GM18519 (cell line): Measurements from ENCODE around the gene CEPT1.
"Not testable (repeated sequence)": the region's sequence is repeated elsewhere in the genome, so short reads cannot be mapped to it uniquely, and the experiment has no call there.

ENCODE experiments used
- ATAC-seq: cut with Tn5 transposase; IDR thresholded peaks from one replicate; pipeline ENCODE4 v1.9.1; 2021; ENCODE audit warnings: mild to moderate bottlenecking, moderate library complexity; ENCODE audit not compliant: unreplicated experiment, low FRiP score

CEPT1 gene

DNA sequence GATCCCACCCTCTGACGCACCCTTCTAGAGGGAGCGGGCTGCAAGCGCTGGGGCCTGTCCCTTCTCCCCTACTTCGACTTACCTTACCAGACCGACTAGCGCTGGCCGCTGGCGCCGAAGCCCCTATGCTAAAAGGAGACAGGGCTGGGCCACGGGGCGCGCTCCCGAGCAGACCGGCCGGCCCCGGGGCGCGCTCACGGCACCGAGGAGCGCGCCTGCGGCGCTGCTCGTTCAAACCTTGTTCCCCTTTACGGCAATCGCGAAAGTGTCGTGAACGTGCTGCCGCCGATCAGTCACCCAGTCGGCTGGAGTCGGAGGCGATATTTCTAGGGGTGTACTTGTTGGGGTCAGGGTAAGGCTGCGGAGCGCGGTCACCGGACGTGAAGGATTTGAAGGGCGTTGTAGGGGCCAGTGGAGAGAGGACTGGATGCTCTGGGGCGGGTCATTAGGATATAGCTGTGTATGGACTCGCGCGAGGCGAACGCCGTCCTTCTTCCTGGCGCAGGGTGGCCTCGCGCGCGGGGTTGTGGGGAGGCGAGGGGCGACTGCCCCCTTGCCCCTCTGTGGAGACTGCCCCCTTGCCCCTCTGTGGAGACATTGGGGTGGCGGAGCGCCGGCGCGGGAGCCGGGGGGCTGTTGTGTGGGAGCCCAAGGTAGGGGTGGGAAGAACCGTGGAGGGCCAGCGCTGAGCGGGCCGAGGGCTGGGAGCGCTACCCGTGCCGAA, at the start of gene CEPT1, which contains the start of gene DRAM2:
CEPT1 (plus strand) TSS at position 268 of the 724 bp plus-strand sequence. CDS start 7,492 bp downstream, outside the sequence.
DRAM2 (minus strand) TSS at position 138 of the 724 bp plus-strand sequence. CDS start 8,539 bp downstream, outside the sequence.
- ATAC-seq = peak; percentile 46

GRCh38 chr1:111095421-111095820, 44.6 kb upstream of the CEPT1 start:
- not testable (repeated sequence) for ATAC-seq

GRCh38 chr1:111097356-111098099, 42.5 kb upstream of the CEPT1 start:
- no peak for ATAC-seq

DNA sequence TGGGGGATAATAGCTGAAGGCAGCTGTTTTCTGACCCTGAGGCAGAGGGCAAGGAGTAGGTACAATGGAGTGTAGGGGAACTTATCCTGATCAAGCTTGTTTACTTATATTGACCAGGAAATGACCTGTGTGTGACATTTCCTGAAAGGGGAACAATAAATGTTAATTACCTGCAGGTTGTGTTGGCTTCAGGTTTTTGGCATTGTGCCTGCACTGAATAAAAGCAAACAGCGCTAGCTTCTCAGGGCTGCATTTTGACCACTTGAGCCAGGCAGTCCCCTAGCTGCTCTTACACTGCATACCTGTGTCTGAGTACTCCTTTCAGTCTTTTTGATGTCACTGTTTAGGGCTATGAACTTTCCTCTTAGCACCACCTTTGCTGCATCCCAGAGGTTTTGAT, 40.7 kb upstream of the CEPT1 start:
- no peak for ATAC-seq

GRCh38 chr1:111101854-111102642, 38.0 kb upstream of the CEPT1 start:
- no peak for ATAC-seq

DNA sequence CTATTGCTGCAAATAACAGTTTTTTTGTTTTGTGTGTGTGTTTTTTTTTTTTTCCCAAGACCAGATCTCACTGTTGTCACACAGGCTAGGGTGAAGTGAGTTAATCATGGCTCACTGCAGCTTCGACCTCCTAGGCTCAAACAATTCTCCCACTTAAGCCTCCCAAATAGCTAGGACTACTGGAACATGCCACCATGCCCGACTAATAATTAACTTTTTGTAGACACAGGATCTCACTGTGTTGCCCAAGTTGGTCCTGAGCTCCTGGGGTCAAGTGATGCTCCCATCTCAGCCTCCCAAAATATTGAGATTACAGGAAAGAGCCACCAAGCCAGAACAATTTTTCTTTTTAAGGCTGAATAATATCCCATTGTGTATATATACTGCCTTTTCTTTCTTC, 35.0 kb upstream of the CEPT1 start:
- ATAC-seq = no peak

DNA sequence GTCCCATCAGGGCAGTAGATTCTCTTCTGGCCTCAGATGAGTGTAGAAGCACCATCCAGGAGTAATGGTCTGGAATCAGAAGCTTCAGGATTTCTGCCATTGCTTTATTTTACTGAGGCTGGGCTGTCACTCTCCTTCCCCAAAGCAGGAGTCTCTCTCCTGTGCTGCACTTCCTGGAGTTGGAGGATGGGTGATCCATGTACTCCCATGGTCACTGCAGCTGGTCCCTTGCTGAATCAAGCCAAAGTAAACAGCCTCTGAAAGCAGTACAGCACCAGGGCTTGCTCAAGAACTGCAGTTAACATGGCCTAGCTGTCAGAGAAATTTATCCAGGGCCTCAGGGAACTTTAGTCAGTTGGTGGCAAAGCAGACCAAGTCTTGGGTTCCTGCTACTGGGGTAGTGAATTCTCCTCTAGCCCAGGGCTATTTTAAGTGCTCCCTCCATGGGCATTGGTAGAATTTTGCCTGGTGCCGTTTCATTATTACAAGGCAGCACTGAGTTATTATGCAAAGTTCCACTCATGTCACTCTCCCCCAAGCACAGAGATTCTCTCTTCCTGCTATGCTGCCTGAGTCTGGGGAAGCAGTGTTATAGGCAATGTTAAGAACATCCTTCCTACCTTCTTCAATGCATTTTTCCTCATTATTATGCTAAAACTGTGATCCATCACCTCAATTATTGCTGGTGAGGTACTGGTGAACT, 29.7 kb upstream of the CEPT1 start:
- ATAC-seq = no peak

DNA sequence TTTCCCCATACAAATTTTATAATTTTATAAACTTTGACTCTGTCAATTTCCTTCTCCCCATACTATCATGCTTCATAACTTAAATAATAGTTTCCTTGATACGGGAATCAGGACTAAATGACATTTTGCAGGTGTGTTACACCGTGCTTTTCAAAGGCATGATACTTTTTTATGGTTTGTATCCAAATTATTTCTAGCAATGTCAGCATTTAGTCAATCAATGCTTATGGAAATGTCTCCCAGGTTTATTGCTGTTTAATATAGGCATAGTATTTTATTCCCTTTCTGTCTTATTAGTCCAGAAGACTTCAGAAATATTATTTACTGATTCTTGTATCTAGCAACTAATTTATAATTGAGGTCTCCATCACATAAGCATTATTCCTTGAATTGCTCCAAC, 23.5 kb upstream of the CEPT1 start:
- no peak for ATAC-seq

- ATAC-seq = no peak
Observed at GRCh38 chr1:111126354-111126753, 13.7 kb upstream of the CEPT1 start.

DNA sequence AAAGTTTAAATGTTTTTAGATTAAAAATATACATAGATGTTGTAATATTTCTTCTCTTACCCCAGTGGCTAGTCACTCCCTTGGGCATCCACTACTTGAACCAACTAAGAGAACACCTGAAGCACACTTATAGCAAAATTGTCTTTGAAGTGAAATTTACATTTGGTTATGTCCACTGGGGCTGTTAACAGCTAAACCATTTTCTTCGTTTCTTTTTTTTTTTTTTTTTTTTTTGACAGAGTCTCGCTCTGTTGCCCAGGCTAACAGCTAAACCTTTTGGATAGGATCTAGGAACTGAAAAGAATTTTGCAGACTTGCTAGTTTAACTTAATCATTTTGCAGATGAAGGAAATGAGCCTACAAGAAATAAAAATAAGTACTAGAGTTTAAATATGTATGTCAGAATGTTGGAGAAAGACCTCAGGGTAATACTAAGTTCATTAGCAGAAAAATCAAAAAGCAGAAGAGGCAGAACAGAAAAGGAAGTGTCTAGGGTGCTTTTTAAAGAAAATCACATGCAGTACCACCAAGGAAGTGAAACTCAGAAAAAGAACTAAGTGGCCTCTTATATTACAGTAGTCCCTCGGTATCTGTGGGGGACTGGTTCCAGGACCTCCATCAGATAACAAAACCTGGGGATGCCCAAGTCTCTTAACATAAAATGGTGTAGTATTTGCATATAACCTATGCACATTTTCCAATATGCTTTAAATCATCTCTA, 11.9 kb upstream of the CEPT1 start:
- ATAC-seq = peak; percentile 65

GRCh38 chr1:111129376-111129775, 10.6 kb upstream of the CEPT1 start:
- no peak for ATAC-seq

DNA sequence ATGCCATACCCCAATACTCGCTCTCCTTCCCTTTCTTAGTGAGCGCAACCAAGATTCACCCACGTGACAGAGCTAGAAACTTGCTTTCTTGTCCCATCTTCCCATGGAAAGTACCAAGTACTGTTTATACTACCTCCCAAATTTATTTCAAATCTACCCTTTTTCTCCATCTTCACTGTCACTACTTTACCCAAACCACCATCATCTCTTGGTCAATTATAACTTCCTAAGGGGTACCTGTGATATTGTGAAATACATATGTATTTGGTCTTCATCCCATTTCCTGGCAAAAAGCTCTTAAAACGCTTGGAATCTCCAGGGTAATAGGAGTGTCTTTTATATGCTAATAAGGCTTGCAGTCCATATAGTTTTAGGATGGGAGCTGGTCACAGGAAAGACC, 8.3 kb upstream of the CEPT1 start:
- no peak for ATAC-seq

DNA sequence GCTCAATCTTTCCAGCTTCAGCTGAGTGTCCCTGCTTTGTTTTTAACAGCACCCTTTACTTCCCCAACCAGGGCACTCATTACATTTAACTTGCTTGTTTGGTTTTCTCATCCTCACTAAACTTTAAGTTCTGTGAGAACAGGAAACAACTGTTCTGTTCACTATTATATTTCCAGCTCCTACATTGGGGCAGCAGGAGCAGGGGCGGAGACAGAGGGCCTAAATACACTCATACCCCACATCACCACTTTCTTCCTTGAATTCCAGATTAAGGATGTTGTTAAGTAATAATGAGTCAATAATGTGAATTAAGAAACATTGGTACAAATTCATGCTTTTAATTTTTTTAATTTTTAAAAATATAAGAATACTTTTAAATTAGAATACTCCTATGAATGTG, 6.2 kb upstream of the CEPT1 start:
- ATAC-seq = no peak

GRCh38 chr1:111139324-111139955, 583 bp upstream of the CEPT1 start:
- peak; percentile 7 for ATAC-seq

DNA sequence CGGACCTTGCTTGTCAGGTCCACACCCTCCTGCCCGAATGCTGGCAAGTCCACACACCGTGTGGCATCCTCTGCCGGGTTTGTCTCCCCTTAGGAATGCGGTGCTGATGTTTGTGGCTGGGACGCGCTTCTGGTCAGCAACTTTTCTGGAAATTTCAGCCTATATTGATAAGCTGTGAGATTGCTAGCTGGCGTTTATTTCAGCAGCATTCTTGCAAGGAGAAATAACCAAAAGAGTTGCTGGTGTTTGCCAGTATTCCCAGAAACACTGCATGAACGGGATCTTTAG, 601 bp downstream of the CEPT1 start:
- no peak for ATAC-seq

- no peak for ATAC-seq
Observed at GRCh38 chr1:111141245-111142220, 1.5 kb downstream of the CEPT1 start.

- ATAC-seq = no peak
Observed at GRCh38 chr1:111142356-111142975, 2.4 kb downstream of the CEPT1 start.

GRCh38 chr1:111145542-111145941, 5.5 kb downstream of the CEPT1 start:
- no peak for ATAC-seq
